ENCODE results near the gene AIFM2.

AIFM2 gene

DNA sequence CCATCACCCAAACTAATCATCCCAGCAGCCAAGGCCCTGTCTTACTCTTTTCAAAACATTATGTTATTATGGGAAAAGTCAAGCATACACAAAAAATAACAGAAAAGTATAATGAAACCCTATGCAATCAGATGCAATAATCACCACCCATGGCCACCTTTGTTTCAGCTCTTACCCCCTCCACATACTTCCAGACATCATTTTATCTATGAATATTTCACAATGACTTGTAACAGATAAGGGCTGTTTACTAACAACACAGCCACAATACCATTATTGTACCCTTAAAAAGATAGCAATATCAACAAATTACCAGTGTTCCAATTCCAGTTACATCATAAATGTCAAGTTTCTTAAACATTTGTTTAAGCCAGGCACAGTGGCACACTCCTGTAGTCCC lies 35.2 kb downstream of the AIFM2 start:
- Histone ChIP-seq H2AFZ (ENCODE audit: low read length) (no peak overlapping the region), H3K27ac (ENCODE audit: low read length) (no peak overlapping the region), H3K4me1 (ENCODE audit: low read length) (no peaks in the 10 kb centered on the region), H3K9me3 (replicated peaks; ENCODE audit: insufficient read depth, low read length) (no peaks in the 10 kb centered on the region), H3K4me2 (ENCODE audit: low read depth, low read length) (no peak overlapping the region), H3K9ac (ENCODE audit: low read length) (no peak overlapping the region), H3K36me3 (replicated peaks; ENCODE audit: insufficient read depth, low read length) (no peaks in the 10 kb centered on the region), H3K9me2 (replicated peaks; ENCODE audit: insufficient read depth, low read length) (no peaks in the 10 kb centered on the region), H3K79me2 (ENCODE audit: low read length) (no peaks in the 10 kb centered on the region), H3F3A (ENCODE audit: insufficient read depth, low read length) (no peaks in the 10 kb centered on the region), H3K27me3 (replicated peaks; ENCODE audit: insufficient read depth, low read length) (no peaks in the 10 kb centered on the region), H3K4me3 (ENCODE audit: low read length) (no peak overlapping the region), H4K20me1 (ENCODE audit: insufficient read depth, low read length) (no peaks in the 10 kb centered on the region)
- no peak for DNase-seq
- no peak for TF ChIP-seq EZH2 (optimal IDR thresholded peaks at IDR 0.05; ENCODE audit: low read depth, low read length)
- TF ChIP-seq EZH2phosphoT487 (IDR thresholded peaks at IDR 0.05; ENCODE audit: low read length): no peak
- no peak for TF ChIP-seq CTCF (IDR thresholded peaks at IDR 0.05; ENCODE audit: low read length)

- no peak for TF ChIP-seq CTCF (IDR thresholded peaks at IDR 0.05; ENCODE audit: low read length)
- TF ChIP-seq EZH2 (optimal IDR thresholded peaks at IDR 0.05; ENCODE audit: low read depth, low read length): no peak
- no peak for TF ChIP-seq EZH2phosphoT487 (IDR thresholded peaks at IDR 0.05; ENCODE audit: low read length)
- H3K9me2 ChIP-seq (replicated peaks; ENCODE audit: insufficient read depth, low read length): no peaks in the 10 kb centered on the region
- H3K9me3 ChIP-seq (replicated peaks; ENCODE audit: insufficient read depth, low read length): no peaks in the 10 kb centered on the region
- H3K4me2 ChIP-seq (ENCODE audit: low read depth, low read length): no peak overlapping the region
- no peaks in the 10 kb centered on the region for H3K79me2 ChIP-seq (ENCODE audit: low read length)
- no peak overlapping the region for H3K27ac ChIP-seq (ENCODE audit: low read length)
- H3F3A ChIP-seq (ENCODE audit: insufficient read depth, low read length): no peaks in the 10 kb centered on the region
- H3K4me3 ChIP-seq (ENCODE audit: low read length): no peak overlapping the region
- no peak overlapping the region for H3K9ac ChIP-seq (ENCODE audit: low read length)
- no peak for DNase-seq
- H4K20me1 ChIP-seq (ENCODE audit: insufficient read depth, low read length): no peaks in the 10 kb centered on the region
- no peaks in the 10 kb centered on the region for H3K27me3 ChIP-seq (replicated peaks; ENCODE audit: insufficient read depth, low read length)
- no peaks in the 10 kb centered on the region for H3K36me3 ChIP-seq (replicated peaks; ENCODE audit: insufficient read depth, low read length)
- H3K4me1 ChIP-seq (ENCODE audit: low read length): no peaks in the 10 kb centered on the region
- no peak overlapping the region for H2AFZ ChIP-seq (ENCODE audit: low read length)
Measured at GRCh38 chr10:70096705-70097420, 35.8 kb downstream of the AIFM2 start.

DNA sequence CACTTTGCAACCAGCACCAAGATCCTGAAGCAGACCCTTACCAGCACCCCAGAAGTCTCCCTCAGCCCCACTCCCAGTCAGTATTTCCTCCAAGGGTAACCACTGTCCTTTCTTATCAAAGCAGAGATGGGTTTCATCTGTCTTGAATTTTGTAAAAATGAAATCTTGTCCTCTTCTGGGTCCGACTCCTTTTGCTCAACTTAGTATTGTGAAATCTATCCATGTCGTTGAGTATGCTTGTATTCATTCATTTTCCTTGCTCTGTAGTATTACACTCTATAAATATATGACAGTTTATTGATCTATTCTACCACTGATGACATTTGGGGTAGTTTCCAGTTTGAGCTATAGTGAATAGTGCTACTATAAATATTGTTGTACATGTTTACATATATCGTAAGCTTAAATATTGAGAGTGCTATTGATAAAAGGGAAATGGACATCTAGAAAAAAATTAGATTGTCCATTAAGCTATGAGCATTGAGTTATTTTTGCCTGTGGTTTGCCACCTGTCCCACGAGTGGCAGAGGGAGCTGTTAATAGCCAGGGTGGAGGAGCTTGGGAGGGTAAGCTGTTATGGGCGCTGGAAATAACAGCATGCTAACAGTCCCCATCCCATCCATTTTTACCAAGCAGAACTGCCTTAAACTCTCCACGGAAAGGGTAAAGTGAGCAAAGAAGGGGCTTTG lies 36.5 kb downstream of the AIFM2 start:
- Histone ChIP-seq H3K79me2 (ENCODE audit: low read length) (no peaks in the 10 kb centered on the region), H3K9me3 (replicated peaks; ENCODE audit: insufficient read depth, low read length) (no peaks in the 10 kb centered on the region), H3K36me3 (replicated peaks; ENCODE audit: insufficient read depth, low read length) (no peaks in the 10 kb centered on the region), H3K9me2 (replicated peaks; ENCODE audit: insufficient read depth, low read length) (no peaks in the 10 kb centered on the region), H2AFZ (ENCODE audit: low read length) (no peak overlapping the region), H4K20me1 (ENCODE audit: insufficient read depth, low read length) (no peaks in the 10 kb centered on the region), H3K9ac (ENCODE audit: low read length) (no peak overlapping the region), H3K27me3 (replicated peaks; ENCODE audit: insufficient read depth, low read length) (no peaks in the 10 kb centered on the region), H3K4me1 (ENCODE audit: low read length) (no peaks in the 10 kb centered on the region), H3K4me3 (ENCODE audit: low read length) (no peak overlapping the region), H3K4me2 (ENCODE audit: low read depth, low read length) (no peak overlapping the region), H3F3A (ENCODE audit: insufficient read depth, low read length) (no peaks in the 10 kb centered on the region), H3K27ac (ENCODE audit: low read length) (no peak overlapping the region)
- TF ChIP-seq CTCF (IDR thresholded peaks at IDR 0.05; ENCODE audit: low read length) (no peak), EZH2phosphoT487 (IDR thresholded peaks at IDR 0.05; ENCODE audit: low read length) (no peak), EZH2 (optimal IDR thresholded peaks at IDR 0.05; ENCODE audit: low read depth, low read length) (no peak)
- no peak for DNase-seq
